PC-3 (cell line): ENCODE measurements around the gene ERMAP. TPM values are rescaled to one million over a fixed set of nuclear protein-coding genes. Genes with fewer than 3 reads are reported as not detected.
"Not testable (repeated sequence)": the region's sequence is repeated elsewhere in the genome, so short reads cannot be mapped to it uniquely, and the experiment has no call there.

Source experiments
- ATAC-seq: fragments of 200-7000 bp; cut with Tn5 transposase; 2 replicates; pipeline ENCODE4 v1.9.1; 2020; ENCODE audit warnings: mild to moderate bottlenecking, moderate library complexity
- BruUV-seq: library from RNA; stranded (reverse); fragments of 400-500 nt; replicated peaks from 2 replicates; lab custom pipeline; 2021; lab: Mats Ljungman, UMichigan
- CTCF ChIA-PET: fragments of 300-600 bp; sonication (Branson Sonifier 250); formaldehyde crosslinking; loops from one replicate; lab custom pipeline; 2022; ENCODE audit warnings: antibody characterized with exemption; lab: Charles Lee
- POLR2A ChIA-PET: fragments of 300-600 bp; sonication (Branson Sonifier 250); formaldehyde crosslinking; loops from one replicate; lab custom pipeline; 2022; ENCODE audit warnings: antibody characterized with exemption; ENCODE audit not compliant: unreplicated experiment; lab: Charles Lee
- DNase-seq: peaks from one replicate; pipeline ENCODE4 v3.0.0-alpha.2; 2015
- H2AFZ ChIP-seq: fragments of 300-600 bp; sonication (generic); 2 replicates; pipeline ENCODE4 v1.6.0; 2016; ENCODE audit warnings: antibody characterized with exemption, low read length
- H3F3A ChIP-seq: fragments of 300-600 bp; sonication (generic); one replicate; pipeline ENCODE4 v1.6.0; 2017; ENCODE audit warnings: antibody characterized with exemption, low read length, control low read depth, mild to moderate bottlenecking; ENCODE audit not compliant: unreplicated experiment
- H3K27ac ChIP-seq: fragments of 300-600 bp; sonication (generic); 2 replicates; pipeline ENCODE4 v1.5.1; 2016; ENCODE audit warnings: mild to moderate bottlenecking, low read length
- H3K27me3 ChIP-seq: fragments of 300-600 bp; sonication (generic); 2 replicates; pipeline ENCODE4 v1.6.1; 2016; ENCODE audit warnings: low read length, mixed read lengths
- H3K36me3 ChIP-seq: fragments of 300-600 bp; sonication (generic); 2 replicates; pipeline ENCODE4 v1.6.1; 2016; ENCODE audit warnings: low read depth, mixed run types, low read length, mixed read lengths
- H3K4me1 ChIP-seq: fragments of 300-600 bp; sonication (generic); 2 replicates; pipeline ENCODE4 v1.5.1; 2016; ENCODE audit warnings: low read length; ENCODE audit not compliant: insufficient read depth
- H3K4me2 ChIP-seq: fragments of 300-600 bp; sonication (generic); 2 replicates; pipeline ENCODE4 v1.6.0; 2016; ENCODE audit warnings: low read length
- H3K4me3 ChIP-seq: fragments of 300-600 bp; sonication (generic); 2 replicates; pipeline ENCODE4 v1.5.1; 2016; ENCODE audit warnings: mild to moderate bottlenecking, low read length, mixed read lengths
- H3K79me2 ChIP-seq: fragments of 300-600 bp; sonication (generic); 2 replicates; pipeline ENCODE4 v1.6.1; 2017; ENCODE audit warnings: low read length, mixed read lengths
- H3K9ac ChIP-seq: fragments of 300-600 bp; sonication (generic); 2 replicates; pipeline ENCODE4 v1.6.0; 2016; ENCODE audit warnings: mild to moderate bottlenecking, low read length
- H3K9me2 ChIP-seq: fragments of 300-600 bp; sonication (generic); replicated peaks from 2 replicates; pipeline ENCODE4 v1.6.1; 2016; ENCODE audit warnings: mixed run types, low read length, mixed read lengths
- H3K9me3 ChIP-seq: fragments of 300-600 bp; sonication (generic); 2 replicates; pipeline ENCODE4 v1.6.1; 2016; ENCODE audit warnings: low read length, mixed read lengths
- H4K20me1 ChIP-seq: fragments of 300-600 bp; sonication (generic); 2 replicates; pipeline ENCODE4 v1.6.1; 2016; ENCODE audit warnings: low read length, mixed read lengths
- EZH2 ChIP-seq: fragments of 300-600 bp; sonication (generic); IDR thresholded peaks from one replicate; pipeline ENCODE4 v1.6.1; 2017; ENCODE audit warnings: antibody characterized with exemption, mild to moderate bottlenecking, low read length; ENCODE audit not compliant: unreplicated experiment
- EZH2phosphoT487 ChIP-seq: fragments of 300-600 bp; sonication (generic); IDR thresholded peaks from 2 replicates; pipeline ENCODE4 v1.6.1; 2018; ENCODE audit warnings: mild to moderate bottlenecking, antibody characterized with exemption, low read length, borderline replicate concordance
- intact Hi-C: fragments of 100-400 bp; cut with micrococcal nuclease; formaldehyde crosslinking; loops from 2 replicates; pipeline ENCODE4 v1.9.0; 2023
- total RNA-seq: library from RNA; depleted of rRNA; stranded (reverse); fragments of >200 nt; gene quantifications from 2 replicates; pipeline ENCODE4 v1.2.3, GENCODE V29; 2014
- TF ChIP-seq, protein P1 (sequence below): fragments of 300-600 bp; sonication (generic); conservative IDR thresholded peaks from 2 replicates; pipeline ENCODE4 v1.5.1; 2017; ENCODE audit warnings: antibody characterized with exemption, low read depth, mild to moderate bottlenecking, low read length

Gene ERMAP
- total RNA-seq, 1 experiment from 2014 or later: 5.4 TPM

- H3K79me2 ChIP-seq, H3K4me1 ChIP-seq, H3K9me2 ChIP-seq, POLR2A ChIA-PET, intact Hi-C loops, H3K9ac ChIP-seq, H3K9me3 ChIP-seq, H3K36me3 ChIP-seq, H4K20me1 ChIP-seq, H3K4me2 ChIP-seq, H3K27ac ChIP-seq, H3K4me3 ChIP-seq, H3K27me3 ChIP-seq, CTCF ChIA-PET, DNase-seq, H3F3A ChIP-seq, H2AFZ ChIP-seq, ATAC-seq, BruUV-seq: not testable (repeated sequence)
Measured at GRCh38 chr1:42869254-42869653, 52.3 kb downstream of the ERMAP start.

DNA sequence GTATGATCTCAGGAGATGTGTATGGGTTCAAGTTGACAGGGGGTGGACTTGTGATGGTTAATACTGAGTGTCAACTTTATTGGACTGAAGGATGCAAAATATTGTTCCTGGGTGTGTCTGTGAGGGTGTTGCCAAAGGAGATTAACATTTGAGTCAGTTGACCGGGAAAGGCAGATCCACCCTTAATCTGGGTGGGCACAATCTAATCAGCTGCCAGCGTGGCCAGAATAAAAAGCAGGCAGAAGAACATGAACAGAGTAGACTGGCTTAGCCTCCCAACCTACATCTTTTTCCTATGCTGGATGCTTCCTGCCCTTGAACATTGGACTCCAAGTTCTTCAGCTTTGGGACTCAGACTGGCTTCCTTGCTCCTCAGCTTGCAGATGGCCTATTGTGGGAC, 52.8 kb downstream of the ERMAP start:
- H3K9me2 ChIP-seq, H3K36me3 ChIP-seq, ATAC-seq, H3K4me1 ChIP-seq, DNase-seq, H3K4me3 ChIP-seq, intact Hi-C loops, H3F3A ChIP-seq, H2AFZ ChIP-seq, H3K4me2 ChIP-seq, H3K79me2 ChIP-seq, H3K27ac ChIP-seq, H3K27me3 ChIP-seq, BruUV-seq, CTCF ChIA-PET, POLR2A ChIA-PET, H3K9ac ChIP-seq, H4K20me1 ChIP-seq, H3K9me3 ChIP-seq: not testable (repeated sequence)

DNA sequence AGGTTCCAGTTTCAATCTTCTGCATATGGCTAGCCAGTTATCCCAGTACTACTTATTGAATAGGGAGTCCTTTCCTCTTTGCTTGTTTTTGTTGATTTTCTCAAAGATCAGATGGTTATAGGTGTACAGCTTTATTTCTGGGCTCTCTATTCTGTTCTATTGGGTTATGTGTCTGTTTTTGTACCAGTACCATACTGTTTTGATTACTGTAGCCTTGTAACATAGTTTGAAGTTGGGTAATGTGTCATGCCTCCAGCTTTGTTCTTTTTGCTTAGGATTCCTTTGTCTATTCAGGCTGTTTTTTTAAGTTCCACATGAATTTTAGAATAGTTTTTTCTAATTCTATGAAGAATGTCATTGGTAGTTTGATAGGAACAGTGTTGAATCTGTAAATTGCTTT, 56.2 kb downstream of the ERMAP start:
- H3K4me2 ChIP-seq, H3K9me3 ChIP-seq, H3K4me1 ChIP-seq, H3K27ac ChIP-seq, BruUV-seq, CTCF ChIA-PET, H2AFZ ChIP-seq, H3K79me2 ChIP-seq, H3K4me3 ChIP-seq, DNase-seq, H4K20me1 ChIP-seq, H3K27me3 ChIP-seq, H3K36me3 ChIP-seq, ATAC-seq, H3F3A ChIP-seq, POLR2A ChIA-PET, H3K9me2 ChIP-seq, intact Hi-C loops, H3K9ac ChIP-seq: not testable (repeated sequence)

DNA sequence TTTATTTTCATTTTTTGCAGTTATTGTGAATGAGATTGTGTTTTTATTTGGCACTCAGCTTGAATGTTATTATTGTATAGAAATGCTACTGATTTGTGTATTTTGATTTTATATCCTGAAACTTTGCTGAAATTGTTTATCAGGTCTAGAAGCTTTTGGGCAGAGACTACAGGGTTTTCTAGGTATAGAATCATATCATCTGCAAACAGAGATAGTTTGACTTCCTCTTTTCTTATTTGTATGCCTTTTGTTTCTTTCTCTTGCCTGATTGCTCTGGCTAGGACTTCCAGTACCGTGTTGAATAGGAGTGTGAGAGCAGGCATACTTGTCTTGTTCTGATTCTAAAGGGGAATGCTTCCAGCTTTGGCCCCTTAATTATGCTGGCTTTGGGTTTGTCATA, 56.7 kb downstream of the ERMAP start:
- peaks cover 5% of the 10 kb centered on the region; the same call in 1 of the 2 replicates for H3K27me3 ChIP-seq
- H3K9me3 ChIP-seq: no peaks in the 10 kb centered on the region
- intact Hi-C loops: no loop called here
- H3K36me3 ChIP-seq: no peaks in the 10 kb centered on the region
- DNase-seq (no peak), ATAC-seq (no peak)
- no peaks in the 10 kb centered on the region for H4K20me1 ChIP-seq
- no peak overlapping the region for H3K4me3 ChIP-seq
- no peaks in the 10 kb centered on the region for H3F3A ChIP-seq
- H3K79me2 ChIP-seq: no peaks in the 10 kb centered on the region
- ChIA-PET CTCF (no interaction called here), POLR2A (no interaction called here)
- H3K9ac ChIP-seq: no peak overlapping the region
- H3K27ac ChIP-seq: no peak overlapping the region
- BruUV-seq: no TSS peak
- H3K9me2 ChIP-seq: no peaks in the 10 kb centered on the region
- H3K4me1 ChIP-seq: no peaks in the 10 kb centered on the region
- no peak overlapping the region for H2AFZ ChIP-seq
- TF ChIP-seq, protein P1, sequence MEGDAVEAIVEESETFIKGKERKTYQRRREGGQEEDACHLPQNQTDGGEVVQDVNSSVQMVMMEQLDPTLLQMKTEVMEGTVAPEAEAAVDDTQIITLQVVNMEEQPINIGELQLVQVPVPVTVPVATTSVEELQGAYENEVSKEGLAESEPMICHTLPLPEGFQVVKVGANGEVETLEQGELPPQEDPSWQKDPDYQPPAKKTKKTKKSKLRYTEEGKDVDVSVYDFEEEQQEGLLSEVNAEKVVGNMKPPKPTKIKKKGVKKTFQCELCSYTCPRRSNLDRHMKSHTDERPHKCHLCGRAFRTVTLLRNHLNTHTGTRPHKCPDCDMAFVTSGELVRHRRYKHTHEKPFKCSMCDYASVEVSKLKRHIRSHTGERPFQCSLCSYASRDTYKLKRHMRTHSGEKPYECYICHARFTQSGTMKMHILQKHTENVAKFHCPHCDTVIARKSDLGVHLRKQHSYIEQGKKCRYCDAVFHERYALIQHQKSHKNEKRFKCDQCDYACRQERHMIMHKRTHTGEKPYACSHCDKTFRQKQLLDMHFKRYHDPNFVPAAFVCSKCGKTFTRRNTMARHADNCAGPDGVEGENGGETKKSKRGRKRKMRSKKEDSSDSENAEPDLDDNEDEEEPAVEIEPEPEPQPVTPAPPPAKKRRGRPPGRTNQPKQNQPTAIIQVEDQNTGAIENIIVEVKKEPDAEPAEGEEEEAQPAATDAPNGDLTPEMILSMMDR: no peak
- TF ChIP-seq EZH2 (no peak), EZH2phosphoT487 (no peak)
- H3K4me2 ChIP-seq: no peak overlapping the region
